ENCODE results near the gene AHCYL2.
A peak's percentile ranks its signal among the peaks of the same experiment; 100 is the strongest.
"Not testable (repeated sequence)": the region's sequence is repeated elsewhere in the genome, so short reads cannot be mapped to it uniquely, and the experiment has no call there.

Gene AHCYL2

GRCh38 chr7:129208667-129209066, 16.2 kb upstream of the AHCYL2 start:
- FAIRE-seq (no peak), DNase-seq (ENCODE audit: insufficient read length, low spot score) (no peak)

- FAIRE-seq (no peak), DNase-seq (ENCODE audit: insufficient read length, low spot score) (no peak)
Measured at GRCh38 chr7:129209067-129209926, 15.5 kb upstream of the AHCYL2 start.

- DNase-seq (ENCODE audit: insufficient read length, low spot score): peak; percentile 92
- peak; percentile 76 for FAIRE-seq
Measured at GRCh38 chr7:129210256-129210988, 14.4 kb upstream of the AHCYL2 start.

GRCh38 chr7:129210989-129211312, 13.9 kb upstream of the AHCYL2 start:
- DNase-seq (ENCODE audit: insufficient read length, low spot score) (no peak), FAIRE-seq (no peak)

GRCh38 chr7:129212126-129212525, 12.7 kb upstream of the AHCYL2 start:
- DNase-seq (ENCODE audit: insufficient read length, low spot score): no peak
- no peak for FAIRE-seq

GRCh38 chr7:129212596-129212995, 12.2 kb upstream of the AHCYL2 start:
- FAIRE-seq (no peak), DNase-seq (ENCODE audit: insufficient read length, low spot score) (no peak)

- DNase-seq (ENCODE audit: insufficient read length, low spot score) (no peak), FAIRE-seq (peak; percentile 21)
Measured at GRCh38 chr7:129213828-129214227, 11.0 kb upstream of the AHCYL2 start.

- not testable (repeated sequence) for DNase-seq (ENCODE audit: insufficient read length, low spot score); FAIRE-seq
Measured at GRCh38 chr7:129215691-129216090, 9.1 kb upstream of the AHCYL2 start.

- not testable (repeated sequence) for FAIRE-seq; DNase-seq (ENCODE audit: insufficient read length, low spot score)
Measured at GRCh38 chr7:129216101-129216715, 8.6 kb upstream of the AHCYL2 start.

- DNase-seq (ENCODE audit: insufficient read length, low spot score); FAIRE-seq: not testable (repeated sequence)
Measured at GRCh38 chr7:129216821-129217416, 7.9 kb upstream of the AHCYL2 start.

GRCh38 chr7:129218514-129219062, 6.2 kb upstream of the AHCYL2 start:
- peak; percentile 67 for DNase-seq (ENCODE audit: insufficient read length, low spot score)
- FAIRE-seq: peak; percentile 77

GRCh38 chr7:129219166-129219565, 5.7 kb upstream of the AHCYL2 start:
- not testable (repeated sequence) for DNase-seq (ENCODE audit: insufficient read length, low spot score); FAIRE-seq

GRCh38 chr7:129222064-129222463, 2.8 kb upstream of the AHCYL2 start:
- no peak for DNase-seq (ENCODE audit: insufficient read length, low spot score)
- no peak for FAIRE-seq

GRCh38 chr7:129225206-129225930, 538 bp downstream of the AHCYL2 start:
- DNase-seq (ENCODE audit: insufficient read length, low spot score): no peak
- peak; percentile 14 for FAIRE-seq

GRCh38 chr7:129225931-129226572, 1.2 kb downstream of the AHCYL2 start:
- FAIRE-seq: peak; percentile 68

GRCh38 chr7:129227646-129228578, 3.1 kb downstream of the AHCYL2 start:
- DNase-seq (ENCODE audit: insufficient read length, low spot score) (no peak), FAIRE-seq (no peak)

More at GRCh38 chr7:129225931-129226572, 1.2 kb downstream of the AHCYL2 start:
- DNase-seq (ENCODE audit: insufficient read length, low spot score): no peak

GRCh38 chr7:129228633-129229032, 3.8 kb downstream of the AHCYL2 start:
- FAIRE-seq: no peak
- DNase-seq (ENCODE audit: insufficient read length, low spot score): no peak

- DNase-seq (ENCODE audit: insufficient read length, low spot score): no peak
- no peak for FAIRE-seq
Measured at GRCh38 chr7:129231666-129232065, 6.8 kb downstream of the AHCYL2 start.

Data from GM19239 (cell line).